NCI-H2196 (cell line): ENCODE measurements around the gene AP2A2.

Experiments
- DNase-seq: peaks from one replicate; lab custom pipeline; 2025; ENCODE audit not compliant: unreplicated experiment; lab: John Stamatoyannopoulos, UW

The AP2A2 gene

DNA sequence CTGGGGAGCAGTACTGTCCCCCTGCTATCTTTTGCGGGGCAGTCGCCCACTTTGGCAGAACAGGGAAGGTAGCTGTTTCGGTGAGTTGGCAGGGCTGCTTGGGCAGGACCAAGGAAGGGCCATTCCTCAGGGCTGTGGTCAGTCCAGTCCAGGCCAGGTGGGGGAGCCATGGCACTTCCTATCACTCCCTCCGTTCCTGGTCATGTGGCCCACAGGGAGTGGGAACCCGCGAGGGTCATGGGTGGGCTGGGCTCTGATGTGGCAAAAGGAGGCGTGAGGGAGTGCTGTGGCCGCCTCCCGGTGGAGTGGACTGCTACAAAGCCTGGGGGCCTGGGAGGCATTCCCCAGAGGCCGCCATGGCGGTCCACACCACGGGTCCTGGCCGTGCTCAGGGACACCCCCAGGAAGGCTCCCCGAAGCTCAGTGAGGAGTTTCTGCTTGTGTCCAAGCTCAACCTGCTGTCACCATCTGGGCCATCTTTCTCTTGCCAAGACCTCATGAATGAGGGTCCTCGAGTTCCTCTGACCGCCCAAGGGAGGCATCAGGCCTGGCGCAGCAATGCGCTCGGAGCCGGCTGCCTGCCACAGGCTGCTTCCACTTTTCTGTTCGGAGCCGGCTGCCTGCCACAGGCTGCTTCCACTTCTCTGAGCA, 27.0 kb upstream of the AP2A2 start:
- no peak for DNase-seq

- DNase-seq, result no peak
These were observed 25.9 kb upstream of the AP2A2 start for GRCh38 chr11:899724-900123.

DNA sequence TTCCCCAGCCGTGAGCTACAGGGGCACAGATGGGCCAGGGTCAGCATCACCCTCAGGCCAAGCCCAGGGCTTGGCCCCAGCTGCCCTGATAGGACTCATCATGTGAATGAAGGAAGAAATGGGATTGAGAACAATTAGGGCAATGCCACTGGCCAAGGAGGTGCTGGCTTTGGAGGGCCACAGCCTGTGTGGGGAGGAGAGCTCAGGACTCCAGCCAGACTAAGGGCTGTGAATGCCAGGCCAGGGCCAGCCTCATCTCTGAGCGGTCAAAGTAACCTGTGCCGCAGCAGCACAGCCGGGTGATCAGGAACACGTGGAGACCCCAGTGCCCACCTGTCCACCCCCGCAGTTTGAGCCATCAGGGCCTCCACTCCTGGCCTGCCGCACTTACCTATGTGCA, 25.1 kb upstream of the AP2A2 start:
- DNase-seq, result no peak

GRCh38 chr11:901452-902061, 24.1 kb upstream of the AP2A2 start:
- DNase-seq, result no peak

- DNase-seq, result no peak
These were observed 21.3 kb upstream of the AP2A2 start for GRCh38 chr11:904380-904779.

DNA sequence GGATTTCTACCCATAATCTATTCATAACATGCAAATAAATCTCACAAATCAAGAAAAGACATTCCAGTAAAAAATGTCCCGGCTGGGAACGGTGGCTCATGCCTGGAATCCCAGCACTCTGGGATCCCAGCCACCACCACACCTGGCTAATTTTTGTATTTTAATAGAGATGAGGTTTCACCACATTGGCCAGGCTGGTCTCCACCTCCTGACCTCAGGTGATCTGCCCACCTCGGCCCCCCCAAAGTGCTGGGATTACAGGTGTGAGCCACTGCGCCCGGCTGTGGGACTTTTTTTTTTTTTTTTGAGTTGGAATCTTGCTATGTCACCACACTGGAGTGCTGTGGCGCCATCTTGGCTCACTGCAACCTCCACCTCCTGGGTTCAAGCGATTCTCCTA, 19.7 kb upstream of the AP2A2 start:
- DNase-seq, result no peak

DNA sequence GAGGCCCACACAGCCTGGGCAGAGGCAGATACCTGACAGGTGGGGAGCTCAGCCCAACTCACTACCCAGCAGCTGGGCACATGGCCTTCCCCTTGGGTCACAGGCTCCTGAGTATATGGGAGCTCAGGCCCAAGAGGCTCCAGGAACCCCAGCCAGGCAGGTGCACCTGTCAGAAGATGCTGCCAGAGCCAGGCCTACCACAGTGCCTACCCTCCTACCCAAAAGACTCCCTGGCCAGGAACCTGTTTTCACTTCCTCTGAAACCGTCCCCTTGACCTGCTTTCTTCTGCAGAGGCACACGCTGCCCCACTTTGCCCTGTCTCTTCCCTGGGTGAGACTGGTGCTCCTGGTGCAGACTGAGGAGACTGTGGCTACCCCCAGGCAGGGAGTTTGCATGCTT, 18.0 kb upstream of the AP2A2 start:
- no peak for DNase-seq

GRCh38 chr11:908273-908672, 17.4 kb upstream of the AP2A2 start:
- no peak for DNase-seq

DNA sequence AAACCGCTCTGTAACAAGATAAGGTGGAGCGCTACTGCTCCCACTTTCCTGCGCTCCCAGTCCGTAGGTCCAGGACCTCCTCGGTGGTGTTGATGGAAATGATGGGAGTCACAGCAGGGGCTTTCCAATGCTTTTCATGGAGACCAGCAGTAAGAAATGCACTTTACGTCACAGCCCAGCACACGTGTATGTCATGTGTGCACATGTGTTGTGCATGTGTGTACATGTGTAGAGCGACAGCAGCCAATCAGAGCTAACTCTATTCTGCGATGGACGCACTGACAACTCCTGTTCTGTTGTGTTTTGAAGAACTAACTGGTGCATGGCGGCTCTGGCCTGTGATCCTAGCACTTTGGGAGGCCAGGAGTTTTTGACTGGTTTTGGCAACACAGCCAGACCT, 16.3 kb upstream of the AP2A2 start:
- no peak for DNase-seq

- DNase-seq, result no peak
These were observed 15.6 kb upstream of the AP2A2 start for GRCh38 chr11:910044-910588.

DNA sequence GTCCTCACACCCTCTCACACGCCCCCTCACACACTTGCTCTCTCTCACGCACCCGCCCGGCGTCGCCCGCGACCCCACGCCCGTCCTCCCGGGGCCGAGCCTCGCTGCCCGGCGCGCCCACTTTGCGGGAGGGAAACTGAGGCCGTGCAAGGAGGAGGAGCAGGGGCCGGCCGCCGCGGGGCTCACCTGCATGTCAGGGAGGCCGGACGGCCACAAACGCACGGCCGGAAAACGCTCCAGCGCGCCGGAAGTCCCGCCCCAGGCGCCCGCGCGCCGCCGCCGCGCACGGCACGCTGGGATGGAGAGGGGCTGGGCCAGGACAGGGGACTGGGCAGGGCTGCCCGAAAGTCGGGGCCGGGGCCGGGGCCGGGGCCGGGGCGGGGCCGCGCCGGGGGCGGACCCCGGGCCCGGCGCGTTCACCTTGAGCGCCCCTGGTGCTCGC, 15.1 kb upstream of the AP2A2 start, which contains the start of gene CHID1:
CHID1 (minus strand) TSS at position 222 of the 442 bp plus-strand sequence. CDS start 5,994 bp downstream, outside the sequence.
- peak; percentile 90 for DNase-seq

GRCh38 chr11:911031-911889, 14.4 kb upstream of the AP2A2 start:
- no peak for DNase-seq

GRCh38 chr11:911890-912219, 13.8 kb upstream of the AP2A2 start:
- no peak for DNase-seq

DNA sequence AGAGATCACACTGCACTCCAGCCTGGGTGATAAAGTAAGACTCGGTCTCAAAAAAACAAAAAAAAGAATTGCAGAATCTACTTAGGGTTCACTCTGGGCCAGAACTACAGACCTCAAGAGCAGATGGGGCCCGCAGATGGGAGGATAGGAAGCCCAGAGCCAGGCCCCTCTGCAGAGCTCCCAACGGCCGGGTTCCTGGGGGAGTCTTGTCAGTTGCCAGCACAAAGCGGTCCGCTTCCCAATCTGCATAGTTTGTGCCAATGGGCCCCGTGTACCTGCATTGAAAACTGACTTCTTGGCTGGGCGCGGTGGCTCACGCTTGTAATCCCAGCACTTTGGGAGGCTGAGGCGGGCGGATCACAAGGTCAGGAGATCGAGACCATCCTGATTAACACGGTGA, 13.4 kb upstream of the AP2A2 start:
- DNase-seq, result no peak

DNA sequence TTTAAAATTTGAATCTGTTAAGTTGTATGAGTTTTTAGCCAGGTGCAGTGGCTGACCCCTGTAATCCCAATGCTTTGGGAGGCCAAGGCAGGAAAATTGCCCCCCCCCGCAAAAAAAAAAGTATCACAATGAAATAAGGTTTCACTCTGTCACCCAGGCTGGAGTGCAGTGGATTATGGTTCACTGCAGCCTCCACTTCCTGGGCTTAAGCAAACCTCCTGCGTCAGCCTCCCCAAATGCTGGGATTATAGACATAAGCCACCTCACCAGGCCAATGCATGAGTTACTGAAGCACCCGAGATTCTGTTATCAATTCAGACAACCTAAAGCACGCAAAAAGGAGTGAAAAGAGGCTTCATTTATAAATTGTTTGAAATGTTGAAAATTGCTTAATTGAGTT, 12.6 kb upstream of the AP2A2 start:
- DNase-seq, result no peak

DNA sequence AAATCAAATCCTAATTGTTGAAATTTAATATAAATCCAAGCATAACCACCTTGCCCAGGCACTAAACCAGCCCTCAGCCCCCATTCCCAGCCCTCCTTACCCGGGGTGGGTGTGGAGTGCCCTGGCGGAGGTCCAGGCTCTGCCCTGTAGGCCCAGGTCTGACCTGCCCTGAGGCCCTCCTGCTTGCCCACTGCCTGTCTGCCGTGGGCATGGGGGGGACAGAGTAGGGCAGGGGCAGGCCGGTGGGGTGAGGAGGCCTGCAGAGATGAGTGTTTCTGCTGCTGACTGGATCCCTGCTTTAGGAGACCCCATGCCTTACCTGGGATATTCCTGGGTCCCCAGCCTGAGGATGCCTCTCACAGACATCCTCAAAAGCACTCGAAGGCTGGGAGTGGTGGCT, 11.5 kb upstream of the AP2A2 start:
- DNase-seq, result no peak

GRCh38 chr11:914747-915501, 10.7 kb upstream of the AP2A2 start:
- DNase-seq, result no peak

DNA sequence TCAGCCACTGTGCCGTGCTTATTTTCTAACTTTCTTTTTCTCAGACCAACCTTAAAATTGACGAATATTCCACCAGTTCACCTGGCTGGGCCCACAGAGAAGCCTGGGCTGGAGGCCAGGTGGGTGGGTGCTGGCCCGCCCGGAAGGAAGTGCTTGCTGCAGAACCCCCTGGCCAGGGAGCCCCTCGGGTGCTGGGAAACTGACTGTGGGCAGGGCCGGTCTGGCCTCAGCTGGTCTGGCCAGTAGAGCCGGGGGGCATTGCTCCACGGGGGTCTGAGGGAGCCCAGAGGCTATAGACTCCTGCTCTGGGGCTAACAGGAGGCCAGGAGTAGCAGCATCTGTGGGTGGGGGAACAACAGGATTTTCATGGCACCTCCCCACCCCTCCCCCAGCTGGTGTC, 8.2 kb upstream of the AP2A2 start:
- no peak for DNase-seq

DNA sequence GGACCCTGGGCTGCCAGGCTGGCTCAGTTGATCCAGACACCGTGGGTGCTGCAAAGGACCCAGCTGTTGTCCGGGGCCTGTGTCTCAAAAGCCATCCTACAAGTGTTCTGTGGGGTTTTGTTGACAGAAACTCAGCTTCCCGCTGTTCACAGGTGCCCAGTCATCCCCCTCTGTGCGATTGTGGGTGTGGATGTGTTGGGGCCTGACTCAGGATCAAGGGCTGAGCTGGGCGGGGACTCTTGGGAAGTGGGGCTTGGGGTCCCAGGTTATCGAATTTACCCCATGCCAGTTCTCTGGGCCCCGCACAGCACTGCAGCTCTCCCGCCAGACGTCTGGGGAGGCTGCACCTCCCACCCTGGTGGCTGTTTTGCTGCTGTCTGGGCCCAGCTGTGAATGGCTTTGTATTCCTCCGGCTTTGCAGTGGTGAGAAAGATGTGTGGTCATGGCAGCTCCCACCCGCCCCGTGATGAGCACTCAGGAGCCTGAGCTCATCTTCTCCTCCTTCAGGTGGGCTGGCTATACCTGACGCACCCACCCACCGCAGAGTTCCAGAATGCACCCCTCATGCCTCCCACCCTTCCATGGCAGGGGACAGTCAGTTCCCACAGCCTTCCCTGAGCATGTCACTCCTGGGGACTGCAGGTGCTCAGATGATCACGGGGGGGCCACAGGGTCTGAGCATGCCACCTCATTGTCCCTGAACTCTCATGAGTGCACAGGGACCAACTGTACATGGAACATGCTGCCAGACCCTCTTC, 3.6 kb upstream of the AP2A2 start:
- DNase-seq, result no peak

DNA sequence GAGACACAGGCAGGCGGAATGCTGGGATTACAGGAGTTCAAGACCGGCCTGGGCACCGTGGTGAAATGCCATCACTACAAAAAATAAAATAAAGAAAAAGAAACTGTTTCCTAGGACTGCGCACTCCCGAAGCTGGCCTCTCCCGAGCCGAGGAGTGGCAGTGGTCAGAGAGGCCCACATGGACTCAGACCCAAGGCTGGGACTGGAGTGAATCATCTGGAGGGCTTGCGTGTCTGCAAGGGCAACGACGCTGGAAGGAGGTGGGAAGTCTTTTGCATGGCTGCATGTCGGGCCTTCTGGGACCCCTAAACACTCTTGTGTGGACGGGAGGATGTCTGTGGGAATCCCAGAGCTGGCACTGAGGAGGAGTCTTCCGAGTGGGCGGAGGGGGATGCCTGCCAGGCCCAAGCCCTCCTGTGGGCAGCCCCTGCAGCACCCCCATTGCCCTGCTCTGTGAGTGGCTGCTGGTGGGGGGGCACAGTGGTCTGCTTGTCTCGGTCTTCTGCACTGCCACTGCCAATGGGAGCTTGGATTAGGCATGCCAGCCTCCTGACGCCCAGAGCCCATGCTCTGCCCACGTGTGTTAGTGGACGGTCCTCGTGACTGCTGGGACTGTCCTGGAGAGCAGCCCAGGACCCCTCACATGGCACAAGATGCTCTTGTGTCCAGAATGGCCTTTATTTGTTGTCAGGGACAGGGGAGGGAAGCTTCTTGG, 1.8 kb upstream of the AP2A2 start:
- no peak for DNase-seq
